ENCODE data around the gene PRKCH.

Gene PRKCH

GRCh38 chr14:61591862-61592261 lies 270.5 kb downstream of the PRKCH start:
- DNase-seq (ENCODE audit: low spot score) = no peak

- no peak for DNase-seq (ENCODE audit: low spot score)
These were observed 272.0 kb downstream of the PRKCH start for GRCh38 chr14:61593330-61593729.

GRCh38 chr14:61596990-61597389 lies 275.6 kb downstream of the PRKCH start:
- no peak for DNase-seq (ENCODE audit: low spot score)

DNA sequence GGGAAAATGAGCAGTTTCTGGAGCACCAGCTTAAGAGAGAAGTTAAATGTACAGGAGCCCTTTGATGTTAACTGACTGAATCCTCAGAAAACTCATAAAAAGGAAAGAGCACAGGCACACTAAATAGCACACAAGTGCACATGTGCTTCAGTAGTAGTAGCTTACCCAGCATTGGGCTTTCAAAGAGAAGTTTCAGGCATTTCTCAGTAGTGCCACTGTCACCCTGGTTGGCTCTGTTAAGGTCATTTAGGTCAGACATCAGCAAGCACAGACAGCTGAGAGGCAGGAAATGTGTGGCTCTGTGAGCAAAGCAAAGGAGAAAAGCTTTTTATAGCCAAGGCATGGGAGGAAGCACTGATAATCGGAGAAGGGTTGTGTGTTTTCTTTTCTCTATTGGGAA lies 277.6 kb downstream of the PRKCH start:
- peak; percentile 33 for DNase-seq (ENCODE audit: low spot score)

DNA sequence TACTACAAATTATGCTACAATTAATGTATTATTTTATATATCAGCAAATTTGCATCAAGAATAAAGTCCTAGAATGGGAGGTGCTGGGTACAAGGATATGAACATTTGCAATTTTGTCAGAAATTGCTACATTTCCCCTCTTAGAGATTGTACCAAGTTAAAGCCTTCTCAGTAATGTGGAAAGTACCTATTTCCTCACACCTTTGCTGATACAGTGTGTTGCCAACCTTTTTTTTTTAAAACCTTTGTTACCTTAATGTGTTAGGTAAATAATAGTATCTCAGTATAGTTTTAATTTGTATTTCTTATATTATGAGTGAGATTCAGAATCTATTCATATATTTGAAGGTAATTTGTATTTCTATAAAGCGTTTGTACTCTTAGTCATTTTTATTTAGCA lies 278.6 kb downstream of the PRKCH start:
- no peak for DNase-seq (ENCODE audit: low spot score)
